GM12865 (cell line): ENCODE measurements around the gene BARD1.
"Not testable (repeated sequence)": the region's sequence is repeated elsewhere in the genome, so short reads cannot be mapped to it uniquely, and the experiment has no call there.

Experiments
- DNase-seq: peaks from one replicate; pipeline ENCODE4 v3.0.0; 2010; ENCODE audit warnings: low read depth
- H3K4me3 ChIP-seq: 2 replicates; pipeline ENCODE4 v1.5.1; 2011; ENCODE audit warnings: mild to moderate bottlenecking, low read depth, low read length, control low read depth
- TF ChIP-seq, protein P1 (sequence below): IDR thresholded peaks from 2 replicates; pipeline ENCODE4 v1.5.1; 2011; ENCODE audit warnings: low read length, control low read depth, low read depth, inconsistent platforms; ENCODE audit not compliant: insufficient read depth; ENCODE audit errors: missing control alignments

The BARD1 gene

DNA sequence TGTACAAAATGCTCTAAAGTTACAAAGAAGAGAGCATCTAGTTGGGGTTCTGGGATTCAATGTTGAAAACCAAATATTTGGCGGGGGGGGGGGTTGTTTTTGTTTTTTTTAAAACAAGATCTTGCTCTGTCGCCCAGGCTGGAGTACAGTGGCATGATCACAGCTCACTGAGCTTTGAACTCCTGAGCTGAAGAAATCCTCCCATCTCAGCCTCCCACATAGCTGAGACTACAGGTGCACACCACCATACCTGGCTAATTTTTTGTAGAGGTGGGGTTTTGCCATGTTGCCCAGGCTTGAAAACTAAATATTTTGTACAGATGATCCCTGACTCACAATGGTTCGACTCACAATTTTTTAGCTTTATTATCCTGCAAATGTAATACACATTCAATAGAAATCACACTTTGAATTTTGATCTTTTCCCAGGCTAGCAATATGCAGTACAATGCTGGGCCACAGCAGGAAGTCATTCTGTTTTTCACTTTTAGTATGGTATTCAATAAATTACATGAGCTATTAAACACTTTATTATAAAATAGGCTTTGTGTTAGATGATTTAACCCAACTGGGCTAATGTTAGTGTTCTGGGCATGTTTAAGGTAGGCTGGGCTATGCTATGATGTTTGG is 7.6 kb downstream of the BARD1 start:
- no peak overlapping the region for H3K4me3 ChIP-seq
- DNase-seq, result no peak
- TF ChIP-seq, protein P1, sequence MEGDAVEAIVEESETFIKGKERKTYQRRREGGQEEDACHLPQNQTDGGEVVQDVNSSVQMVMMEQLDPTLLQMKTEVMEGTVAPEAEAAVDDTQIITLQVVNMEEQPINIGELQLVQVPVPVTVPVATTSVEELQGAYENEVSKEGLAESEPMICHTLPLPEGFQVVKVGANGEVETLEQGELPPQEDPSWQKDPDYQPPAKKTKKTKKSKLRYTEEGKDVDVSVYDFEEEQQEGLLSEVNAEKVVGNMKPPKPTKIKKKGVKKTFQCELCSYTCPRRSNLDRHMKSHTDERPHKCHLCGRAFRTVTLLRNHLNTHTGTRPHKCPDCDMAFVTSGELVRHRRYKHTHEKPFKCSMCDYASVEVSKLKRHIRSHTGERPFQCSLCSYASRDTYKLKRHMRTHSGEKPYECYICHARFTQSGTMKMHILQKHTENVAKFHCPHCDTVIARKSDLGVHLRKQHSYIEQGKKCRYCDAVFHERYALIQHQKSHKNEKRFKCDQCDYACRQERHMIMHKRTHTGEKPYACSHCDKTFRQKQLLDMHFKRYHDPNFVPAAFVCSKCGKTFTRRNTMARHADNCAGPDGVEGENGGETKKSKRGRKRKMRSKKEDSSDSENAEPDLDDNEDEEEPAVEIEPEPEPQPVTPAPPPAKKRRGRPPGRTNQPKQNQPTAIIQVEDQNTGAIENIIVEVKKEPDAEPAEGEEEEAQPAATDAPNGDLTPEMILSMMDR, result no peak

DNA sequence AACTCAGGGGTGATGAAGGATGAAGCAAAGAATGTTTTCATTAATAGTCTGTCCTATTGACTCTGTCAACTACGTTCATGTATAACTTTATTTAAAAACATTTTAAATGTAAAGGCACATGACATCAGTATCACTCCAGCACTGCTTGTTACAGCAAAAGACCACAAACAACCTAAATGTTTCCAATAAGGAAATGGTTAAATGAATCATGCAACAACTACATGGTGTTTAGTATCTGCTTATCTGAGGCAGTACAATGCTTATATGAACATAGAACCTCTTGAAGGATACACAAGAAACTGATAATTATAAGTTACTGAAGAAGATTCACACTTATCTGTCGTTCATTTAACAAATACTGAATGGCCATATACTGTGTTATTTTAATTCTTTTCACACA is 8.4 kb downstream of the BARD1 start:
- no peak overlapping the region for H3K4me3 ChIP-seq
- TF ChIP-seq, protein P1, result no peak
- no peak for DNase-seq

DNA sequence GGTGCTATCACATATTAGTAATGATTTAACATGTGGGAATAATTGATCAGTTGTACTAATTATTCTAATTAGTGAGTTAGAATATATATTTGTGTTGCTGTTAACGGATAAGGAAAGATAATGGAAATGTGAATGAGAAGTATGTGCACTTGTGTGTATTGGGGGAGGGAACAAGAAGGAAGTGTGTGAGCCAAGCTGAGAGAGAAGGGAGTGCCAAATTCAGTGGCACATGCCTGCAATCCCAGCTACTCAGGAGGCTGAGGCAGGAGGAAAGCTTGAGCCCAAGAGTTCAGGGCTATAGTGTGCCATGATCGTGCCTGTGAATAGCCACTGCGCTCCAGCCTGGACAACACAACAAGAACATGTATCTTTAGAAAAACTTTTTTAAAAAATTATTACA is 9.3 kb downstream of the BARD1 start:
- TF ChIP-seq, protein P1, result no peak
- H3K4me3 ChIP-seq, result no peak overlapping the region
- DNase-seq, result no peak

DNA sequence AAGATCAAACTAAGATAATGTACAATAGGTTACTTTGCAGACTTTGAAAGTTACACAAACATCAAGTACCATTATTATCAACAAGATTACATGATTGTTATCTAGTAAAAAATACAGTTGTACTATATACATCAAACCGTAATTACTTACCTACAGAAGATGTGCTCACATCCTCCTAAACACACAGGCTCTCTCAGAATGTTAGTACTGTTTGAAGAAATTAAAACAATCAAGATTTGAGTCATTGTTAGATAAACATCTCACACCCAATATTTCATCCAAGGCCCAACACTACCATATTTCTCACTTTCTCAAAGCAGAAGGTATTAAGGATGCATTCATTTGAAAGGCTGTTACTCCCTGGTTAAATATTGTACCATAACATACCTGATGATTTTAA is 12.6 kb downstream of the BARD1 start:
- no peak overlapping the region for H3K4me3 ChIP-seq
- DNase-seq, result no peak
- TF ChIP-seq, protein P1, result no peak

DNA sequence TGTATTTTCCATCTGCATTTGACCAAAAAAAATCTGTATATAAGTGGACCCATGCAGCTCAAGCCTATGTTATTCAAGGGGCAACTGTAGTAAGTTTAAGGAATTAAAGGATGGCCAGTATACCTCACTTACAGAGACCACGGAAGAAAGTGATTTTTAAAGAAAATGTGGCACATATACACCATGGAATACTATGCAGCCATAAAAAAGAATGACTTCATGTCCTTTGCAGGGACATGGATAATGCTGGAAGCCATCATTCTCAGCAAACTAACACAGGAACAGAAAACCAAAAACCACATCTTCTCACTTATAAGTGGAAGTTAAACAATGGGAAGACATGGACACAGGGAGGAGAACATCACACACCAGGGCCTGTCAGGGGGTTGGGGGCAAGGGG is 26.3 kb downstream of the BARD1 start:
- not testable (repeated sequence) for H3K4me3 ChIP-seq, DNase-seq

DNA sequence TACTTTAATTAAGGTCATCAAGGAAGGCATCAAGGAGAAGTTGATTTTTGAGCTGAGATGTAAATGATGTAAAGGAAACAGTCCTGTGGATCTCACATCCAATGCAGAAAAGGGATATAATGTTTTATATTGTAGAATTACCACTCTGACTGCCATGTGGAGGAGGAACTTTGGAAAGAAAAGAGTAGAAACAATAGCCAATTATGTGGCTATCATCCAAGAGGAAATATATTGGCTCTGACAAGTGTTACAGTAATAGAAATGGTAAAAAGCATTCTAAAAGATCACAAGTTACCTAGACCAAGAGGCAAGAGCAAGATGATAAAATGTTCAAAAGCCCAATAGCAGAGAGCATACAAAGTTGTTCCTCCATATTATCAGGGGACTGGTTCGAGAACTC is 26.8 kb downstream of the BARD1 start:
- no peak for DNase-seq
- no peak overlapping the region for H3K4me3 ChIP-seq
- TF ChIP-seq, protein P1, result no peak

DNA sequence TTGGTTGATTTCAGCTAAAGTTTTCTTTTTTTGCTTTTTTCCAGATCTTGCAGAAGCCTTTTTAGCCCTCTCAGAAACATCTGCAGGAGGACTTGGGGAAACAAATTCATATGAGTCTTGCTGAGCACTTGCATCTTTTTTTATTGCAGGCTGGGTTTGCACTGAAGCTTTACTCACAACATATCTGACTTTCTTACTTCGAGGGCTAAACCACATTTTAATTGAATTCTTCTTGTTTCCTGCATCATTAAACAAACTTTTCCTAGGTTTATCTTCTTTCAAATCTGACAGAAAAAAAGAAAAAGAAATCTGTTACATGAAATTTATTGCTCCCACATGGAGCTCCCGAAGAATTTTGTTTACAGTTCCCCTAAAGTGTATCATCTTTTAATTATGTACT is 28.3 kb downstream of the BARD1 start:
- no peak overlapping the region for H3K4me3 ChIP-seq
- no peak for DNase-seq
- TF ChIP-seq, protein P1, result no peak
